ENCODE data around the gene SCUBE3. TPM values are rescaled to one million over a fixed set of nuclear protein-coding genes. Genes with fewer than 3 reads are reported as not detected.

The SCUBE3 gene
- total RNA-seq, 1 donor from 2014 or later = 0.49 TPM

DNA sequence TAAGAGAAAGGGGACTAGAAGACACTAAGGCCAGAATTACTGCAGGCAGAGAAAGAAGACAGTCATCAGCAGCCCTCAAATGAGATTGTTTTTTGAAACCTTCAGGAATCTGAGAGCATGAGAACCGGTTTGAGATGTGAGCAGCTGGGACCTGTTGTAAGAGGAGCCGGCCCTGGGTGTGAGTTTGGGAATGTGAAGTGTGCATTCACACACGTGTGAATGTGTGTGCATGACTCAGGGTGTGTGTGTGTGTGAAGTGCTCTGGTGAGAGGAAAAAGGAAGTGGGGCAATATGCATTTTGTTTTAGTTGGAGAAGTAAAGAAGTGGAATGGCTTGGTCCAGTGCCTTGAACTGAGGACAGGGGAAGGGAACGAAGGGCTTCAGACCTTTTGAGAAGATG, 4.3 kb downstream of the SCUBE3 start:
- TF ChIP-seq, protein P1, sequence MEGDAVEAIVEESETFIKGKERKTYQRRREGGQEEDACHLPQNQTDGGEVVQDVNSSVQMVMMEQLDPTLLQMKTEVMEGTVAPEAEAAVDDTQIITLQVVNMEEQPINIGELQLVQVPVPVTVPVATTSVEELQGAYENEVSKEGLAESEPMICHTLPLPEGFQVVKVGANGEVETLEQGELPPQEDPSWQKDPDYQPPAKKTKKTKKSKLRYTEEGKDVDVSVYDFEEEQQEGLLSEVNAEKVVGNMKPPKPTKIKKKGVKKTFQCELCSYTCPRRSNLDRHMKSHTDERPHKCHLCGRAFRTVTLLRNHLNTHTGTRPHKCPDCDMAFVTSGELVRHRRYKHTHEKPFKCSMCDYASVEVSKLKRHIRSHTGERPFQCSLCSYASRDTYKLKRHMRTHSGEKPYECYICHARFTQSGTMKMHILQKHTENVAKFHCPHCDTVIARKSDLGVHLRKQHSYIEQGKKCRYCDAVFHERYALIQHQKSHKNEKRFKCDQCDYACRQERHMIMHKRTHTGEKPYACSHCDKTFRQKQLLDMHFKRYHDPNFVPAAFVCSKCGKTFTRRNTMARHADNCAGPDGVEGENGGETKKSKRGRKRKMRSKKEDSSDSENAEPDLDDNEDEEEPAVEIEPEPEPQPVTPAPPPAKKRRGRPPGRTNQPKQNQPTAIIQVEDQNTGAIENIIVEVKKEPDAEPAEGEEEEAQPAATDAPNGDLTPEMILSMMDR (IDR thresholded peaks at IDR 0.05) = no peak
- TF ChIP-seq POLR2AphosphoS5 (IDR thresholded peaks at IDR 0.05; ENCODE audit: insufficient read depth in 1 of 2, low read depth in 1 of 2) (no peak), POLR2A (IDR thresholded peaks at IDR 0.05) (no peak)
- Histone ChIP-seq H3K36me3 (no peaks in the 10 kb centered on the region), H3K9me3 (no peaks in the 10 kb centered on the region), H3K27ac (no peak overlapping the region), H3K4me1 (peaks cover 16% of the 10 kb centered on the region), H3K27me3 (no peaks in the 10 kb centered on the region), H3K4me3 (no peak overlapping the region)
- DNase-seq (ENCODE audit: extremely low spot score in 2 of 2) = no peak
- intact Hi-C loops (cut with DNase I) = no loop called here

DNA sequence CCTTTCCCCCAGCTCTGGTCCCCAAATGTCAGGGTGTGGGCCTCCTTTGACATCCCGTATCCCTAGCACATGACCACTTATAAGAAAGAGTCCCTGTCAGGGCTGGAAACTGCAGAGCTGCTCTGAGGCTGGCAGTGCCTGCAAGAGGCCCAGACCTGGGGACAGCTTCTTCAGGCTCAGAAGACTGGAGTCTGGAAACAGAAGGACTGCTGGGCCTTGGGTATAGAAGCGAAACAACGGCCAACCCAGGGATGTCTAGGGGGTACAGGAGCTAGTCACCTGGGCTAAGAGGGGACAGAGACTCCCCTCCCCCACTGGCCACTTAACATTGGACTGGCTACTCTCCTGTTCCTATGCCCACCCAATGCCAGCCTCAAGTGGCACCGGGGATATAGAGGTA, 4.7 kb downstream of the SCUBE3 start:
- intact Hi-C loops (cut with DNase I) = no loop called here
- TF ChIP-seq POLR2A (IDR thresholded peaks at IDR 0.05) (no peak), POLR2AphosphoS5 (IDR thresholded peaks at IDR 0.05; ENCODE audit: insufficient read depth in 1 of 2, low read depth in 1 of 2) (no peak)
- TF ChIP-seq, protein P1 (IDR thresholded peaks at IDR 0.05) = no peak

DNA sequence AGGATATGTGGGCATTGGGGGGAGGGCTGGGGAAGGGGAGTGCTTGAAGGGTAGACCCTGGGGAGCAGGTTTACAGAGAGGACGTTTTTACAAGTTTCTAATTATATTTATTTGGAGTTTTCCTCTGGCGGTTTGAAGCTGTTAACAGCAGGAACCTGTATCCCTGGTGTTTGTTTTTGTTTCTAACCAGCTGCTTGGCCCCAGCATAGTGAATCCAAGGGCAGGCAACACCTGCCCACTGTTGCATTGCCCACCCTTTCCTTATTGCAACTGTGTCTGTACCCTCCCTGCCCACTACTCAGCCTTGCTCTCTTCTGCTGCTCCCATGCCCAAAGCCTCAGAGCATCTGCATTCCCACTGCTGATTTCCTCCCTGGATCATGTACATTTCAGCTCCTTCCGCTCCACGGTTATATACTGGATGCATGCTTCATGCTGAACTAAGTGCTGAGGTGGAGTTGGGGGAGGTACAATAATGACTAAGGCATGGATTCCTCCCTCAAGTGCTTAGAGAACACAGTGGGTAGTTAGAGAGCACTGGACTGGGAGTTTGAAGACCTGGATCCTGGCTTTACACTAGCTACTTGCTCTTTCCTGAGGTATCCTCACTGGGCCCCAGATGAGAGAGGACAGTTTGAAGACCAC, 6.0 kb downstream of the SCUBE3 start:
- intact Hi-C loops (cut with DNase I) = no loop called here
- no peaks in the 10 kb centered on the region for H3K4me1 ChIP-seq
- no peak for DNase-seq (ENCODE audit: extremely low spot score in 2 of 2)
- H3K4me3 ChIP-seq = no peak overlapping the region
- H3K9me3 ChIP-seq = no peaks in the 10 kb centered on the region
- no peak overlapping the region for H3K27ac ChIP-seq
- TF ChIP-seq POLR2A (IDR thresholded peaks at IDR 0.05) (no peak), POLR2AphosphoS5 (IDR thresholded peaks at IDR 0.05; ENCODE audit: insufficient read depth in 1 of 2, low read depth in 1 of 2) (no peak)
- TF ChIP-seq, protein P1 (IDR thresholded peaks at IDR 0.05) = no peak
- H3K27me3 ChIP-seq = no peaks in the 10 kb centered on the region
- no peaks in the 10 kb centered on the region for H3K36me3 ChIP-seq

More for the DNA sequence above, 4.7 kb downstream of the SCUBE3 start:
- Histone ChIP-seq H3K4me3 (no peak overlapping the region), H3K27me3 (no peaks in the 10 kb centered on the region), H3K9me3 (no peaks in the 10 kb centered on the region), H3K36me3 (no peaks in the 10 kb centered on the region), H3K4me1 (peaks cover 12% of the 10 kb centered on the region), H3K27ac (no peak overlapping the region)
- no peak for DNase-seq (ENCODE audit: extremely low spot score in 2 of 2)

DNA sequence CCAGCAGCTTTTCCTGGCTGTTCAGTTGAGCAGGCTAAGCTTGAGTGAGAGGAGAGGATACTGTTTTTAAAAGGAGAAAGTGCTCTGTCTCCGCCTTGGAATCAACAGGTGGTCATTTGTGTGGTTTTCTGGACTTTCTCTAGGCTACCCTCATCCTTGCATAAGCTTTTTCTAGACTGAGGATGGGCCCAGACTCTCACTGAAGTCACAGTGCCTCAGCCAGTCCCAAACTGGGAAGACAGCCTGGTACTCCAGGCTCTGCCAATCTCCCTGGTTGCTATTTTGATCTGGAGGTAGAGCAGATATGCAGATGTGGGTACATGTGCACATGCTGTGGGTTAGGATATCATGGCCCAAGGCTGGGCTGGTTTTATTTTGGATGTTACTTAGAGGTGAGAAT, 7.0 kb downstream of the SCUBE3 start:
- no peaks in the 10 kb centered on the region for H3K27me3 ChIP-seq
- no peak for DNase-seq (ENCODE audit: extremely low spot score in 2 of 2)
- H3K4me3 ChIP-seq = no peak overlapping the region
- H3K4me1 ChIP-seq = no peaks in the 10 kb centered on the region
- TF ChIP-seq POLR2A (IDR thresholded peaks at IDR 0.05) (no peak), POLR2AphosphoS5 (IDR thresholded peaks at IDR 0.05; ENCODE audit: insufficient read depth in 1 of 2, low read depth in 1 of 2) (no peak)
- TF ChIP-seq, protein P1 (IDR thresholded peaks at IDR 0.05) = no peak
- H3K27ac ChIP-seq = no peak overlapping the region
- H3K9me3 ChIP-seq = no peaks in the 10 kb centered on the region
- intact Hi-C loops (cut with DNase I) = no loop called here
- no peaks in the 10 kb centered on the region for H3K36me3 ChIP-seq

DNA sequence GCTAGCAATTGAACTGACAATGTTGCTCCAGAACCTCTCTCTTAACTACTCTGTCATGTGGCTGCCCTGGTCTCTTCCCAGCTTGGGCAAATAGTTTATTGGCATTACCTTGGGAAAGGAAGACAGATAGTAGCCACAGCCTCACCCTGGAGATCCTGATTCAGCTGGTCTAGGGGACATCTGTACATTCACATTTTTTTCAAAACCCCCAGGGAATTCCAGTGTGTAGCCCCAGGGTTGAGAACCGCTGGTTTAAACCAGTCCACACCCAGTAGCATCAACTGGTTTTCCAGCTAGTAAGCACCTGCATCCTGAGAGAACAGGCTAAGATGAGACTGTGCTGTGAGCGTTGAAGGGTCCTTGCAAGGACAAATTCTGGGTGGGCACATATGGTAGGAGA, 9.6 kb downstream of the SCUBE3 start:
- Histone ChIP-seq H3K4me1 (no peaks in the 10 kb centered on the region), H3K27ac (no peak overlapping the region), H3K27me3 (no peaks in the 10 kb centered on the region), H3K9me3 (no peaks in the 10 kb centered on the region), H3K4me3 (no peak overlapping the region), H3K36me3 (no peaks in the 10 kb centered on the region)
- DNase-seq (ENCODE audit: extremely low spot score in 2 of 2) = no peak
- no peak for TF ChIP-seq POLR2AphosphoS5 (IDR thresholded peaks at IDR 0.05; ENCODE audit: insufficient read depth in 1 of 2, low read depth in 1 of 2)
- TF ChIP-seq, protein P1 (IDR thresholded peaks at IDR 0.05) = no peak
- TF ChIP-seq POLR2A (IDR thresholded peaks at IDR 0.05) = no peak
- intact Hi-C loops (cut with DNase I) = no loop called here
